ENCODE results near the gene KCNB1. TPM values are rescaled to one million over a fixed set of nuclear protein-coding genes. Genes with fewer than 3 reads are reported as not detected.

The KCNB1 gene
- total RNA-seq, 1 experiment from 2014 or later: 0.68 TPM

DNA sequence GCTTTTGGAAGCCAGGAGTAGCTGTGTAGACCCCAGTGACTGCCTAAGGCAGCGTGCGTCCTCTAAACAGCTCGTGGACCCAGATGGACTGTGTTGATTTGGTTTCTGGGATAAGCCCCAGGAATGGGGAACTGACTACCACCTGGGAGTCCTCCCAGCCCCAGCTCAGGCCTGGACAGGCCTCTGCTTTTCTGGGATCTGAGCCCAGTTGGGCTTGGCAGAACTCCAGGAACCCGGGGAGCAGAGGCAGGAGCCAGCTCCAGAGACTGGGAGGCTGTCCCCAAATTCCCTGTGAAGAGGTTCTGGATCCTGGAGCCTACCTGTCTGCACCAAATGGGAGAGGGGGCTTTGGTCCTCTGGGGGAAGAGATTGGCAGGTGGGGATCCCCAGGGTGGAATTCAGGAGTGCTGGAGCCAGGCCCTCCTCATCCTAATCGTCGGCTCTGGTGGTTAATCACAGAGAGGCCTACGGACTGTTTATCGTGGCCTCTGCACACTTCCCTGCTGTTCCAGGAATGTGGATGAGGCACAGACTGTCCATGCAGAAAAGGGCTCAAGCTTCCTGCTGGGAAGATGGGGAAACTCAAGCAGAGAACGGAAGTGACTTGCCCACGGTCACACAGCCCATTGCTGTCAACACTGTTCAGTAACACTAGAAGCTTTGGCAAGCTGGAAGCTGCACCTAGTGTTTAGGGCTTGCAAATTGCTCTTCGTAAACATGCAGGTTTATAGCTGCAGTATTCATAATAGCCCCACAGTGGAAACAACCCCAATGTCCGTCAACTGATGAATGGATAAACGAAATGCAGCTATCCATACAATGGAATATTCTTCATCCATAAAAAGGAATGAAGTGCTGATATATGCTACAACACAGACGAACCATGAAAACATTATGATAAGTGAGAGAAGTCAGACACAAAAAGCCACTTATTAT lies 100.6 kb downstream of the KCNB1 start:
- H3K27ac ChIP-seq (ENCODE audit: insufficient read length, low read depth, low read length): no peak overlapping the region
- H3K4me2 ChIP-seq (ENCODE audit: insufficient read depth, insufficient read length, low read length): no peak overlapping the region
- no peak overlapping the region for H3K4ac ChIP-seq (ENCODE audit: low read depth, low read length)
- no peaks in the 10 kb centered on the region for H3K79me1 ChIP-seq (ENCODE audit: insufficient read depth, low read depth, low read length, poor library complexity, severe bottlenecking)
- no peak overlapping the region for H2BK120ac ChIP-seq (ENCODE audit: low read depth, low read length, poor library complexity, severe bottlenecking)
- H3K79me2 ChIP-seq (ENCODE audit: insufficient read depth, low read length): no peaks in the 10 kb centered on the region
- no peak overlapping the region for H3K18ac ChIP-seq (ENCODE audit: insufficient read length, low read depth, low read length)
- H3K9ac ChIP-seq (ENCODE audit: extremely low read depth, insufficient read length, low read length): no peak overlapping the region
- Mint-ChIP-seq H3K4me1 (peaks cover 21 to 42% of the 10 kb centered on the region in 2 experiments), H3K9me3 (peaks cover 0 to 3% of the 10 kb centered on the region in 2 experiments; a peak in 1 of 5 replicates), H3K27ac (no peak overlapping the region), H3K36me3 (ENCODE audit: insufficient read depth in 1 of 3, low read depth in 3 of 3) (no peaks in the 10 kb centered on the region), H3K27me3 (ENCODE audit: low read depth) (peaks cover 4% of the 10 kb centered on the region), H3K4me3 (no peak overlapping the region)
- H2BK12ac ChIP-seq (ENCODE audit: insufficient read length, low read depth, low read length): no peak overlapping the region
- H3K27me3 ChIP-seq (ENCODE audit: insufficient read depth, low read length): no peaks in the 10 kb centered on the region
- no peak overlapping the region for H2AFZ ChIP-seq (ENCODE audit: low read length)
- H3K9me3 ChIP-seq (ENCODE audit: control insufficient read depth, low read depth, low read length): no peaks in the 10 kb centered on the region
- no peak overlapping the region for H2BK20ac ChIP-seq (ENCODE audit: low read depth, low read length, poor library complexity, severe bottlenecking)
- TF ChIP-seq, protein P1, sequence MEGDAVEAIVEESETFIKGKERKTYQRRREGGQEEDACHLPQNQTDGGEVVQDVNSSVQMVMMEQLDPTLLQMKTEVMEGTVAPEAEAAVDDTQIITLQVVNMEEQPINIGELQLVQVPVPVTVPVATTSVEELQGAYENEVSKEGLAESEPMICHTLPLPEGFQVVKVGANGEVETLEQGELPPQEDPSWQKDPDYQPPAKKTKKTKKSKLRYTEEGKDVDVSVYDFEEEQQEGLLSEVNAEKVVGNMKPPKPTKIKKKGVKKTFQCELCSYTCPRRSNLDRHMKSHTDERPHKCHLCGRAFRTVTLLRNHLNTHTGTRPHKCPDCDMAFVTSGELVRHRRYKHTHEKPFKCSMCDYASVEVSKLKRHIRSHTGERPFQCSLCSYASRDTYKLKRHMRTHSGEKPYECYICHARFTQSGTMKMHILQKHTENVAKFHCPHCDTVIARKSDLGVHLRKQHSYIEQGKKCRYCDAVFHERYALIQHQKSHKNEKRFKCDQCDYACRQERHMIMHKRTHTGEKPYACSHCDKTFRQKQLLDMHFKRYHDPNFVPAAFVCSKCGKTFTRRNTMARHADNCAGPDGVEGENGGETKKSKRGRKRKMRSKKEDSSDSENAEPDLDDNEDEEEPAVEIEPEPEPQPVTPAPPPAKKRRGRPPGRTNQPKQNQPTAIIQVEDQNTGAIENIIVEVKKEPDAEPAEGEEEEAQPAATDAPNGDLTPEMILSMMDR (conservative IDR thresholded peaks at IDR 0.05): no peak
- H3K4me1 ChIP-seq (ENCODE audit: insufficient read depth, low read length): no peaks in the 10 kb centered on the region; the same call in 1 of the 2 replicates
- no peak overlapping the region for H3K23ac ChIP-seq (ENCODE audit: insufficient read length, low read depth, low read length)
- H2AK5ac ChIP-seq (ENCODE audit: insufficient read length, low read length): no peak overlapping the region
- DNase-seq: no peak
- no CpG with 5 or more reads among the region's 14 CpGs for WGBS (ENCODE audit: extremely low coverage, insufficient read length, low lambda C conversion rate)
- H3K56ac ChIP-seq (ENCODE audit: insufficient read length, low read depth, low read length): no peak overlapping the region
- H2BK15ac ChIP-seq (ENCODE audit: low read depth, low read length): no peak overlapping the region
- H4K8ac ChIP-seq (replicated peaks; ENCODE audit: insufficient read length, low read depth, low read length): no peak overlapping the region
- no peak overlapping the region for H2BK5ac ChIP-seq (ENCODE audit: insufficient read length, low read length)
- H4K5ac ChIP-seq (ENCODE audit: insufficient read length, low read depth, low read length): no peak overlapping the region
- no peak overlapping the region for H3K14ac ChIP-seq (ENCODE audit: insufficient read depth, low read length)
- no peaks in the 10 kb centered on the region for H3K23me2 ChIP-seq (ENCODE audit: insufficient read length, low read depth, low read length, poor library complexity, severe bottlenecking)
- H4K91ac ChIP-seq (ENCODE audit: insufficient read length, low read depth, low read length): no peak overlapping the region
- no peaks in the 10 kb centered on the region for H4K20me1 ChIP-seq (ENCODE audit: control insufficient read depth, insufficient read depth, insufficient read length)
- no peak overlapping the region for H3T11ph ChIP-seq (ENCODE audit: low read length)

All from H9 (cell line).